OCI-M2 (cell line): Measurements from ENCODE around the gene METTL22.

Experiments
- DNase-seq: peaks from one replicate; lab custom pipeline; 2025; ENCODE audit not compliant: unreplicated experiment; lab: John Stamatoyannopoulos, UW

Gene METTL22, protein sequence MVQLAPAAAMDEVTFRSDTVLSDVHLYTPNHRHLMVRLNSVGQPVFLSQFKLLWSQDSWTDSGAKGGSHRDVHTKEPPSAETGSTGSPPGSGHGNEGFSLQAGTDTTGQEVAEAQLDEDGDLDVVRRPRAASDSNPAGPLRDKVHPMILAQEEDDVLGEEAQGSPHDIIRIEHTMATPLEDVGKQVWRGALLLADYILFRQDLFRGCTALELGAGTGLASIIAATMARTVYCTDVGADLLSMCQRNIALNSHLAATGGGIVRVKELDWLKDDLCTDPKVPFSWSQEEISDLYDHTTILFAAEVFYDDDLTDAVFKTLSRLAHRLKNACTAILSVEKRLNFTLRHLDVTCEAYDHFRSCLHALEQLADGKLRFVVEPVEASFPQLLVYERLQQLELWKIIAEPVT

DNA sequence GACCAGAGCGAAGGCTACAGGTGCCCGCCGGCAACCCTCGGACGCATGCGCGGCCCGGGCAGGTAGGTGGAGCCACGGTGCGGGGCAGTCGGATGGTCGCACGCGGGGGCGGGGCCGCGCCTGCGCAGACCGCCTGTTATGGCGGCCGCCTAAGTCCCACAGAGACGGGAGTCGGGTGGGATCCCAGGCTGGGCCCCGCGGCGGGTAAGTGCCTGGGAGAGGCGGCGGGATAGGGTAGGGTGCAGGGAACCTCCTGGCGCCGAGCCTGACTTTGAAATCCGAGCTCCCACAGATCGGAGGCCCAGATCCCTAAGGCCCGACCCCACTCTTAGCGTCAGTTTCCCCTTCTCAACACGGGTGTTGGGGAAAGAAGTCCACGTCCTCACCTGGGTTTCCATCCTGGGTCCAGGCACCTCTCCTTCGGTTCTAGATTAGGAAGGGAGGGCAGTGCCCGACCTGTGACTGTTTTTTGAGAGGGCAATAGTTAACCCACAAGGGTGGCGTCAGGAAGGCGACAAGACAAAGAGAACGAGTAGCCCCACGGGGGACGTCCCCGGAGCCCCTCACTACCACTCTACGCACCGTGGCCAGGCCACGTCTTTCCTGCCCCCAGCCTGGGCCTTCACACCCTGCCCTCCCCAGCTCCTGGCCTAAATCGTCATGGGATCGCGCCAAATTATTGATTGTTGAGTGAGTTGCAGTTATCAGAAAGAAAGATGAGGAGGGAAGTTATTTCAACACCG lies at the start of gene METTL22:
METTL22 (plus strand) TSS at position 127 of the 743 bp plus-strand sequence. CDS start 3,968 bp downstream, outside the sequence.
- DNase-seq, result peak; percentile 59

DNA sequence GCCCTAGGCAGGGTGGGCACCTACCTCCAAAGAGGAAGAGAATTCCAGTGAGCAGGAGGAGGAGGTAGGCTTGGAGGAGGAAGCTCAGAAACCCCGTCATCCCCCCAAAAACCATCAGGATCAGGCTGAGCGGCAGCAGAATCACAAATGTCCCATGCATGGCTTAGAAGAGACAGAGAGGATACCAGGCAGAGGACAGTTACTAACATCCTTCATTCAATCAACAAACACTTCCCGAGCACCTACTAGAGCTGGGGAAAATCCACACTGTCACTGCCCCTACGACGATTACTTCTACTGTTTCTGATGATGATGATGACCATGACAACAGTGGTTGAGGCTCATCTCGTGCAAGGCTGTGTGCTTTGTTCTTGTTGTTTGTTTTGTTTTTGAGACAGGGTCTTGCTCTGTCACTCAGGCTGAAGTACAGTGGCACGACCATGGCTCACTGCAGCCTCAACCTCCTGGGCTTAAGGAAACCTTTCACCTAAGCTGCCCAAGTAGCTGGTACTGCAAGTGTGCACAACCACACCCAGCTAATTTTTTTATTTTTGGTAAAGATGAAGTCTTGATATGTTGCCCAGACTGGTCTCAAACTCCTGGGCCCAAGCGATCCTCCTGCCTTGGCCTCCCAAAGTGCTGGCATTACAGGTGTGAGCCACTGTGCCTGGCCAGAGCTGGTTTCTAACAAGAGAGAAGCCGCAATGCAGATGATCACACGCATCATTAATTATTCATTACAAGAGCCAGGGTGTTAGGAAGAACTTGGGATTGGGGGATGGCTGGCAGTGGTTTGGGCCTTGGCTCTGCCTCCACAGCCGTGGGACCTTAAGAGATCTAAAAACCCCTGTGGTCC lies 49.2 kb upstream of the METTL22 start:
- DNase-seq, result no peak

DNA sequence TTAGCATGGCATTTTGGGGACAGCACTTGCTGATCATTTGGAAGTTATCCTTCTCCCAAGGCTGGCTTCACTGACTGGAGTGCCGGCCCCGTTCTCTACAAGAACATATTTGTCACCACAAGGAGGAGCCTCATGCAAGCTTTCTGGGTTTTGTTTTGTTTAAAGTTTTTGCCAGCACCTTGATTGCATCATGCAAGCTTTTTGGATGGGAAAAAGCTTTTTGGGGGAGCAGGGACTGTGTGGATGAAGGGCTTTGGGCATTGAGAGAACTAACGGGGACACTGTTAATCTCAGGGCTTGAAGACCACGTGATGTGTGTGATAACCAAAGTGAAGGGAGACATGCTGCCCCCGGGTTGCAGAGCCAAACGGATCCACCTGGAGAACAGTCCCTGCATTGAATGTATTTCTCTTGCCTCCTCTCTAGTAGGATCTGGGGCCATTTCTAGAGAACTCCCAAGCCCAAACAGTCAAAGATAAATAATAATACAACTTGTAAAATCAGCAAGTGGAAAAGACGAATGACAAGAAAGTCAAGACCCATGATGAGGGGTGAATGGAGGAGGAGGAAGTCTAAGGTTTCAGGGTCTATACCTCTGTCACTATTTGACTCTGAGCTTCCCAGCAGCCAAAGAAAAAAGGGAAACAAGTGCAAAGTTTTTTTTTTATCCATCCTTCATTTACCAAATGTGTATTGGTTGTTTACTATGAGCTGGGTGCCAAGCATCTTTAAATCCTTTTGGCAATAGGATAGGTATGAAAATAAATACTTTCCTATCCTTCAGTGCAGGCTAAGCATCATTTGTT lies 48.4 kb upstream of the METTL22 start:
- DNase-seq, result no peak

DNA sequence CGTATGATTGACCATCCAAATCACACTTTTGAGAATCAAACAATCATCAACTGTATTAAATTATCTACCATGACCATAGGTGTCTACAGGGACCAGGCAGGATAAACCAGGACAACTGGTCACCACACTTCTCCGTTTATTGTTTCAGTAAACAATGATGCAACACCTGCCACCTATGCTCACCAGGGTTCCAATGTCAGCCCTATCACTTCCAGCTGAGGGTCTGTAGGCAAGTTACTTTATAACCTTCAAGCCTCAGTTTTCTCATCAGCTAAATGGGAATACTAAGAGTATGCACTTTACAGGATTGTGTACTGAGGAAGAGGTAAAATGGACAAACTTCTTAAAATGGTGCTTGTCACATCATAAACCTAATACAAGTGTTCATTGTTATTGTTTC lies 46.1 kb upstream of the METTL22 start:
- no peak for DNase-seq

DNA sequence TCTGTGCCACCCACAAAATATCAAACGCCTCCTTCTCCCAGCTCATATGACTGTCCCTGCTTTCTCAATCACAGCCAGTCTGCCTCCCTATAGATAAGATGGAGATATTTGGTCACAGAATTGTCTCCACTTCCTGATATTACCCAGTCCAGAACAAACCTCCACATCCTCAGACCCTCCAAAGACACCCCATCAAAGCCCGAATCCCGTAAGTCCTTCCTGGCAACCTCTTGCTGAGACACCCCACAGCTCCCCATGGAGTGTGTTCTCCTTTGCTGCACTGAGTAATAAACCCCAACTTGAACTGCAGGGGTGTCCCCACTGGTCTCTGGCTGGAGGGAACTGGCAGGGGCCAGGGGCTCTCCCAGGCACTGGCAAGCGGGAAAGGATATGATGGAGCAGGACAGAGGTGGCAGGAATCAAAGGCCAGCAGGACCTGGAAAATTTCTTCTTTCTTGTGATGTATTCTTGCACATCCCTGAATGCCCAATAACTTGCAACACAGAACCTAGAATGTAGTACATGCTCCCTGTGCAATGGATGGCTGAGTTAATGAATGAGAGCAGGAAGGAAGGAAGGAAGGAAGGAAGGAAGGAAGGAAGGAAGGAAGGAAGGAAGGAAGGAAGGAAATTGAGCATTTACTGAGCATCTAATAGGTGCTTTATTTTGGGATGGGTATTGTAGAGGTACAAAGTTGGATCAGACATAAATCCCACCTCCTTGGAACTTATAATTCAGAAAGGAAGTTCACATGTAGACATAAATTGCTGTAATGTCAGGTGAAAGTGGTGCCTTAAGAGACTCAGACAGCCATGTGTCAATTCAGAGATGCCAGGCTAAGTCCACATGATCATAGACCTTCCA lies 45.1 kb upstream of the METTL22 start:
- DNase-seq, result no peak

DNA sequence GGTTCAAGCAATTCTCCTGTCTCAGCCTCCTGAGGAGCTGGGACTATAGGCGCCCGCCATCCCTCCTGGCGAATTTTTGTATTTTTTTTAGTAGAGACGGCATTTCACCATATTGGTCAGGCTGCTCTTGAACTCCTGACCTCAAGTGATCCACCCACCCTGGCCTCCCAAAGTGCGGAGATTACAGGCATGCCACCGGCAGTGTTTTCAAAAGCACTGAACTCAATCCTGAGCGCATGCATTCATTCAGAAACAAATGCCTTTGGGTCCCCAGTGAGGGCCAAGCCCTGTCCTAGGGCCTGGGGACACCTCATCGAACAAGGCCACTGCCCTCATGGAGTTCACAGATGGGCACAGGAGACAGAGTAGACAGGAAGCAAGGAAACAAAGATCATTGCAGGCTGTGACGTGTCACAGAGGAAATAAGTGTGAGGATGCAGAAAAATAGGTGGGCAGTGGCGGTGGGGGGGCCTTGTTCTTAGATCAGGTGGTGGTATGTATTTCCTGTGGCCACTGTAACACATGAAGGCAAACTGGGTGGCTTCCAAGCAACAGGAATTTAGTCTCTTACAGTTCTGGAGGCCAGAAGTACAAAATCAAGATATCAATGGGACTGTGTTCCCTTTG lies 43.7 kb upstream of the METTL22 start:
- no peak for DNase-seq

DNA sequence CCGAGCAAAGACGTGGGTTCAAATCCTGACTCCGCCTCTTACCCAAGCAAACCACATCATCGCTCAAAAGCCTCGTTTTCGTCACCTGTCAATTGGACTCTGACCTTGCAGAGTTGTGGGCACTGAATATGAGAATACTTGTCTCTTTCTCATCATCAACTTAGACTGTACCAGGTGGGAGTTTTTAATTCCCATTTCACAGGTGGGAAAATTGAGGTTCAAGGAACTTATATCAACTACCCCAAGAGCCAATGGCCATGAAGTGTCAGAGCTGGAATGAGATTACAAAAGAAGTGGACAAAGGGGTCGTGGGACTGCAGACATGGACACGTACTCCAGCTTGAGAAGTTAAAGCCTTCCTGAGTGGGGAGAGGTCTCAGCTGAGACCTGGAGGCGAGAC lies 41.9 kb upstream of the METTL22 start:
- no peak for DNase-seq

DNA sequence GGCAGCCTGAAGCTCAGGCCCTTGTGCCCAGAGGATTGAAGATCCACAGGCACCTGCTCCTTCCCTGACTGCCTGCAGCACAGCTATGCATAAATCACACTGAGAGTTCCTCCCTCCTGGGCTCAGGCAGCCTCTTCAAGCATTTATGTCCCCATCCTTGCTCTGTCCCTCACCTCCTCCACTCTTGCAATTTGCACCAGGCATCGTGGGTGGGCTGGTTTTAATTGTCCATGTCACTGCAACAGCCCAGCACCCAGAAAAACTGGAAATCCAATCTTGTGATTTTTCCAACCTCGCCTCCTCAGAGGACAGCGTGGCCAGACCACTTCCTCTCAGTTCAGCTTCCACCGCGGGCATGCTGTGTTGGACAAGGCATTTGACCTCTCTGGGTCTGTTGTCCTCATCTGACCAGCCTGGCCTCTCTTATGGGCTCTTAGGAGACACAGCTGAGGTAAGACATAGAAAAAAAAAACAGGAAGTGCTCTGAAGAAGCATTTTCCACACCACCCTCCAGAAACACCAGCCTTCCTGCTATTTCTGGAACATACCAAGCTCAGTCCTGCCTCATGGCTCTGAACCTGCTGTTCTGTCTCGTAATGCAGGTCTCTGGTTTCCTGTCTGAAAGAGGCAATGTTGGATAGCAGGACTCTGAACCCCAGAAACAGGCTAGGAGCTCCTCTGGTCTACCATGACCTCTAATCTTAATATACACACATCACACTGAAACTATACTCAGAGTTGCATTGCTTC lies 39.5 kb upstream of the METTL22 start:
- DNase-seq, result no peak

DNA sequence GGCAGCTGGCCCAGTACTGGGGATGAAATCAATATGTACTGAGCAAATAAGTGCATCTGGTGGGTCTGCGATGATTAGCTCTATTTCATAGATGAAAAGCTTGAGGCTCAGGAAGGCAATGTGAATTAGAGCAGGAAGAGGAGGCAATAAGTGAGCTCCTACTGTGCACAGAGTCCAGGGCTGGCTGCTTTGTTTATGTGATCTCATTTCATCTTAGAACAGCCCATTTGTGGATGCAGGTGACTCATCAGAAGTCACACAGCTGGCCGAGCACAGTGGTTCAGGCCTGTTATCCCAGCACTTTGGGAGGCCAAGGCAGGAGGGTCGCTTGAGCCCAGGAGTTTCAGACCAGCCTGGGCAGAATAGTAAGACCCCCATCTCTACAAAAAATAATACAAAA lies 38.3 kb upstream of the METTL22 start:
- DNase-seq, result no peak

DNA sequence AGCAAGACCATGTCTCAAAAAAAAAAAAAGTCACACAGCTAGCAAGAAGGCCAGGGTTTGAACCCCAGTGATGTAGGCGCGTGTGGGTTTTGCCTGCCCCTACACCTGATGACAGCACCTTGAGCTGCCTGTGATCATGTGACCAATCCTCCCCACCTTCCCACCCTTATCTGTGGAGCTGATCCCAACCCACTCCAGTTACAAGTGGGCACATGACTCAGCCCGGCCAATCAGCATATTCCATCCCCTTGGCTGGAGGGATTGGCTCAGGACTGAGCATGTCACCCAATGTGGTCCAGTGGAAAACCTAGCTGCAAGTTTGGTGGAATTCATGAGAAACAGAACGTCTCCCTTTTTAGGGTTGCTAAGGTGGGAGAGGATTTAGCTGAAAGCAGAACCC lies 37.8 kb upstream of the METTL22 start:
- no peak for DNase-seq

DNA sequence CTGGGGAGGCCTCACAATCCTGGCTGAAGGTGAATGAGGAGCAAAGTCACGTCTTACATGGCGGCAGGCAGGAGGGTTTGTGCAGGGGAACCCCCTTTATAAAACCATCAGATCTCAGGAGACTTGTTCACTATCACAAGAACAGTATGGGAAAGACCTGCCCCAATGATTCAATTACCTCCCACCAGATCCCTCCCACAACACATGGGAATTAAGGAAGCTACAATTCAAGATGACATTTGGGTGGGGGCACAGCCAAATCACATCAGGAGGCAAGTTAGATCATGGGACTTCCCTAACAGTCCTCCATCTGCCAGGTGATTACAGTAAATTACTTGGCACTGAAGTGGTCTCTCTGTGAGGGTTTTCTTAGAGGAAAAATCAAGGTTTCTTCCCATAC lies 36.5 kb upstream of the METTL22 start:
- no peak for DNase-seq

DNA sequence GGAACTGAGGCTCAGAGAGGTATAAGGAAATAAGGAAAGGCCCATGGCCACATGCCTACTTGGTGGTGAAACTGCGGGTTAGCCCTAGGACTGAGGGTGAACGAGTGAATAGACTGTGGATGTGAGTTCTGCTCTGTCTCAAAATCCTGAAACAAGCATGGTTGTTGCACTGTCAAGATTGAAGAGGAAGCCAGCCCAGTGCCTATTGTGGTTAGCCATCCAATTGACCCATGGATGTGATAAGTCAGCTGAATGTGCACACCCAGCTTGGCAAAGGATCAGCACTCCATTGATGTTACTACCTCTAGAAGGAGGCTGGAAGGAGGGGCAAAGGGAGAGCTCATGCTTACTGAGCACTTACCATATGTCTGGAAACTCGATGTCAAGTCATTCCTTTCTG lies 35.6 kb upstream of the METTL22 start:
- DNase-seq, result no peak

DNA sequence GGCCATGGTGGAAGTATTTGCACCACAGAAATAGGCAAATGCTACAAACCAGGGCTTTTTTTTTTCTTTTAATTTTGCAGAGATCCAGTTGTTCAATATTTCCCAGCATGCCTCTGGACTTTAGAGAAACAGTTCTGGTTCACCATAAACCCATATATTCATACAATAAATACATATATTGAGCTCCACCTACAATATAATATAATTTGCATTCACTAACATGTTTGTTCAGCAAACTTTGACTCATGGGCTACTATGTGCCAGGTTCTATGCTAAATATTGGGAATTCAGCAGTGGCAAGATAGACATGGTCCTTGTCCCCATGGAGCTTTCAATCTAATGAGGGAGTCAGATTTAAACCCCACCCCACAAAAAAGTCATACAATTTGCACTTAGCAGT lies 34.4 kb upstream of the METTL22 start:
- DNase-seq, result no peak

DNA sequence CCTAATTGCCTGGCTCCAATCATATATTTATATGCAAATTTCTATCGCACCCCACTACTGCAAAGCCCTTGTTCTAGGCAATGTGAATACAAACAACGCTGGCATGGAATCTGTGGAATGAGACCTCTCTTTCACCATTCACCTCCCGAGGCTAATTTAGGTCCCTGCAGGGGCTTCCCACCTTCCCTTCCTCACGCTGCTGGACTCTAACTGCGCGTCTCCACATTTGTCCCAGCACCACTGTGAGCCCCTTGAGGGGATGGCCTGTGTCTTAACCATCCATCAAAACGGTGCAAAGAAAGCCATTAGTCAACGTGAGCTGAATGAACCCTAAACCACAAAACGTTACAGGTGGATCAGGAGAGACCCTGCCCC lies 32.8 kb upstream of the METTL22 start:
- DNase-seq, result no peak

DNA sequence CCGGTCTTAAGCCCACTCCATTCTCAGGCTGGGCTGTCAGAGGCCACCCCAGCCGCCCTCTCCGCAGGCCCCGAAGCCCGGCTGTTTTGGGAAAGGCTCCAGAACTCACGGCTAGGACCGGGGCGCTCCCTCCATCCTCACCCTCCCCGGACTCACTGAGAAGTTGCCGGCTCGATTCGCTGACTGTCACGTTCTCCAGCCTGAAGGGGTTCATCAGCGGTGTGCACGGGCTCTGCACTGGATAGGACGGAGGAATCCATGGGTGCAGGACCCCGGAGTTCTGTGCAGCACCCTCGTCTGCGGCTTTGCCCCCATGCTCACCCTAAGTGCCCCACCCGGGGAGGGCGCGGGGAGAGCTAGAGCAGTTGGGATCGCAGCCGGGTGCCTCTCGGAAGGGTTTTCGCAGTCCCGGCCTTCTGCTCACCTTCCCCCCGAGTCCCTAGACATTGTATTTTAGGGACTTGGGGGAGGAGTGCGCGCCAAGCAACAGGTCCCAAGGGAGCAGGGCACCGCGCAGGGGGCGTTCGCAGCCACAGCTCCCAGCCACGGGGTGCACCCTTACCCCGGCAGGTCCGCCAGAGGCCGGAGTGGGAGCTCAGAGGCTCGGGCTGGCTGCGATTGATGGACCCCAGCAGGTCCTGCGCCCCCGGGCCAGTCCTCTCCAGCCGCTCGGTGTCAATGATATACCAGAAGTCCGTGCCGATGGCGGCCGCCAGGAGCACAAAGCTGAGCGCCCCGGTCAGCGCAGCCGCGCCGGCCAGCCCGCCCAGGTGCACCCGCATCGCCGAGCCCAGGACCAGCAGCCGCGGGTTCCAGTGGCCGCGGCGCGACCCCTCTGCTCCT lies 32.2 kb upstream of the METTL22 start:
- DNase-seq, result no peak

DNA sequence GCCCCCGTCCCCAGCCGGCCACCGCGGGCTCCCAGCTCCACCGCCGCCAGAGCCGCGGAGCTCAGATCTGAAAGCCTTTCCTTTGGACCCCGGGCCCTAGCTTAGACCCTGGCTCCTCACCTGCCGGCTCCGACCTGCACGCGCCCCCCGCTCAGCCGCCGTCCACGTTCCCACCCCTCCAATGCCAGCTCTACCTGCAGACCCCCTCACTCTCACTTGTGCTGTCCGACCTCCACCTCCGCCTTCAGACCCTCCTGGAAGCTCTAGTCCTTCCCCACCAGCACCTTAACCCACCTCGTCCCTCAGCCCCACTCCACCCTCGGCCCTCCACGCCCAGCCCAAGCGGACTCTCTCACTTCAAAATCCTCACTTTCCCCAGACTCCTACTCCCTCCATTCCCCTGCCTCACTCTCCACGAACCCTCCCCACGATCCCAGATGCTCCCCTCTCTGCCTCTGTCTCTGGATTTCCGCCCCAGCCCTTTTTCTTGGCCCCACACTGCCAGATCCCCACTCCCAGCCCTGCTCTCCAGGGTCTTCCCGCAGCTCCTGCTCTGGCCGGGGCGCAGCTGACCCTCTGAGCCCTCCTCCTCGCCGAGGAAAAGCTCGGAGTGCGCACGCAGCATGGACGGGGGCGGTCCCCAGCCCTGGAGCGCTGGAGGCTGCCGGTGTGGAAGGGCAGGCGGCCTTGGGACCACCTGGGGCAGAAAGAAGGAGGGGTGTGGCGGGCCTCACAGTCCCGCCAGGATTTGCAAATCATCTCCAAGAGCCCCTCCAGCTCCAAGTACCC lies 31.4 kb upstream of the METTL22 start, which contains the start of gene TMEM114:
TMEM114 (minus strand) TSS at position 612 of the 789 bp plus-strand sequence. CDS start 673 bp downstream, outside the sequence.
- DNase-seq, result no peak

DNA sequence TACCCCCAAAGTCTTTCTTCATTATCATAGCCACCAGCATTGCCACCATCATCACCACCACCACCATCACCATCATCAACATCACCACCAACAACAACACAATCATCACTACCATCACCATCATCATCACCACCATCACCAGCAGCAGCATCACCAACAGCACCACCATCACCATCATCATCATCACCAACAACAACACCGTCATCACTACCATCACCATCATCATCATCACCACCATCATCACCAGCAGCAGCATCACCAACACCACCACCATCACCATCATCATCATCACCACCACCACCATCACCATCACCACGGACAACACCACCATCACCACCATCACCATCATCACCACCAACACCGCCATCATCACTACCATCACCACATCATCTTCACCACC lies 30.7 kb upstream of the METTL22 start:
- DNase-seq, result no peak
